Myocyte (in vitro differentiated cells): Measurements from ENCODE around the gene PRR9. TPM values are rescaled to one million over a fixed set of nuclear protein-coding genes. Genes with fewer than 3 reads are reported as not detected.

Experiments
- DNase-seq: peaks from one replicate; pipeline ENCODE4 v3.0.0-alpha.2; 2012; ENCODE audit warnings: low read depth
- total RNA-seq: library from RNA; depleted of rRNA; stranded (reverse); fragments of >200 nt; gene quantifications from 2 replicates; pipeline ENCODE4 v1.2.3, GENCODE V29; 2014

PRR9 gene
- total RNA-seq, 1 donor from 2014 or later = not detected

DNA sequence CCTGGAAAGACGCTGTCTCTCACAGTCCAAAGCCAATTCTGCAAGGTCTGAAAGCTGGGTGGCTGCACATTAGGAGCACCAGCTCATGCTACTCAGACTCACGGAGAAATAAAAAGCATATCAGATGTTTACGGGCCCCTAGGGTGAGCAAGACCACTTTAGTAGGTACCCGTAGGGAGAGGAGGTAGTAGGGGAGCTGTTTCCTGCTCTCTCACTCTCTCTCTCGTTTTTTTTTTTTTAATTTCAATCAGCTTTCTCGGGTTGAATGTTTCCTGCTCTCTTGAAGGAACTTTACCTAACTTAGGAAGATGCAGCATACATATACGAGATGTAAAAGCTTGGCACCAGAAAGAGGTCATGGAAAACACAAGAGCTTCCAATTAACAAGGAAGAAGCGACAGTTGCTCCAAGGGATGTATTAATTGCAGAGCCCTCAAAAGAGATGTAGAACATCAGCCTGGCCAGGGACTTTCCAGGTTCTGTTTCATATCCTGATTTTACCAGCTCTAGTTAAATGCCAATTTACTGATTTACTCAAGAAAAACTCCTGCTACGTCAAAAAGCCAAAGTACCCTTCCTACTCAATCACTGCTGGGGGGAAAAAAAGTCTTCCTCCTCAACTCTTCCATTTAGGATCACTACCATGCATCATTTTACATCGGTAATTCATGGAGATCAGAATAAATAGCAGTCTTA is 45.2 kb downstream of the PRR9 start:
- no peak for DNase-seq

DNA sequence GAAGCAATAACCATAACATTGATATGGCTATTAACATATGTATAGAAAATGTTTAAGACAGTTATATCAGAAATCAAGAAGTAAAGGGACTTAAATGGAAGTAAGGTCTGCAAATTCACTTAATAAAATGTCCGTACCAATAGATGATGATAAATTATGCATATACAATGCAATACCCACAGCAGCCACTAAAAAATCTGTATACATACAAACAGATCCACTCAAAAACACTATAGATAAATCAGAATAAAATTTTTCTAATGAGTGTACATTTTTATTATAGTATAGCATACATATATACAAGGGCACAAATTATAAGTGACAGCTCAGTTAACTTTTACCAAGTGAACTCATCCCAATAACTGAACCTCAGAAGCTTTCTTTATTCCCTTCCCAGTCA is 48.1 kb downstream of the PRR9 start:
- DNase-seq = no peak

Other genes with a start within 250 kb of the PRR9 start
- not detected in 2 replicates for gene SPRR4, start 246.9 kb upstream of the PRR9 start, total RNA-seq
- not detected in 2 replicates for gene SPRR1A, start 233.5 kb upstream of the PRR9 start, total RNA-seq
- not detected in 2 replicates for gene SPRR3, start 215.8 kb upstream of the PRR9 start, total RNA-seq
- not detected in 2 replicates for gene SPRR1B, start 186.4 kb upstream of the PRR9 start, total RNA-seq
- not detected in 2 replicates for gene SPRR2D, start 176.5 kb upstream of the PRR9 start, total RNA-seq
- not detected in 2 replicates for gene SPRR2A, start 160.1 kb upstream of the PRR9 start, total RNA-seq
- gene SPRR2B, start 146.0 kb upstream of the PRR9 start, total RNA-seq = not detected in 2 replicates
- gene SPRR2E, start 123.1 kb upstream of the PRR9 start, total RNA-seq = not detected in 2 replicates
- not detected in 2 replicates for gene SPRR2F, start 104.1 kb upstream of the PRR9 start, total RNA-seq
- gene SPRR2G, start 66.7 kb upstream of the PRR9 start, total RNA-seq = not detected in 2 replicates
- gene LELP1, start 14.2 kb upstream of the PRR9 start, total RNA-seq = not detected in 2 replicates
- not detected in 2 replicates for gene LORICRIN, start 42.1 kb downstream of the PRR9 start, total RNA-seq
- gene PGLYRP3, start 95.4 kb downstream of the PRR9 start, total RNA-seq = not detected in 2 replicates
- gene PGLYRP4, start 131.3 kb downstream of the PRR9 start, total RNA-seq = not detected in 2 replicates
- gene S100A9, start 140.3 kb downstream of the PRR9 start, total RNA-seq = not detected in 2 replicates
- not detected in 2 replicates for gene S100A12, start 158.0 kb downstream of the PRR9 start, total RNA-seq
- gene S100A8, start 173.5 kb downstream of the PRR9 start, total RNA-seq = not detected in 2 replicates
- gene S100A7A, start 198.9 kb downstream of the PRR9 start, total RNA-seq = not detected in 2 replicates
- gene S100A7, start 243.1 kb downstream of the PRR9 start, total RNA-seq = not detected in 2 replicates